ENCODE data around the gene IL2RG.

The IL2RG gene

DNA sequence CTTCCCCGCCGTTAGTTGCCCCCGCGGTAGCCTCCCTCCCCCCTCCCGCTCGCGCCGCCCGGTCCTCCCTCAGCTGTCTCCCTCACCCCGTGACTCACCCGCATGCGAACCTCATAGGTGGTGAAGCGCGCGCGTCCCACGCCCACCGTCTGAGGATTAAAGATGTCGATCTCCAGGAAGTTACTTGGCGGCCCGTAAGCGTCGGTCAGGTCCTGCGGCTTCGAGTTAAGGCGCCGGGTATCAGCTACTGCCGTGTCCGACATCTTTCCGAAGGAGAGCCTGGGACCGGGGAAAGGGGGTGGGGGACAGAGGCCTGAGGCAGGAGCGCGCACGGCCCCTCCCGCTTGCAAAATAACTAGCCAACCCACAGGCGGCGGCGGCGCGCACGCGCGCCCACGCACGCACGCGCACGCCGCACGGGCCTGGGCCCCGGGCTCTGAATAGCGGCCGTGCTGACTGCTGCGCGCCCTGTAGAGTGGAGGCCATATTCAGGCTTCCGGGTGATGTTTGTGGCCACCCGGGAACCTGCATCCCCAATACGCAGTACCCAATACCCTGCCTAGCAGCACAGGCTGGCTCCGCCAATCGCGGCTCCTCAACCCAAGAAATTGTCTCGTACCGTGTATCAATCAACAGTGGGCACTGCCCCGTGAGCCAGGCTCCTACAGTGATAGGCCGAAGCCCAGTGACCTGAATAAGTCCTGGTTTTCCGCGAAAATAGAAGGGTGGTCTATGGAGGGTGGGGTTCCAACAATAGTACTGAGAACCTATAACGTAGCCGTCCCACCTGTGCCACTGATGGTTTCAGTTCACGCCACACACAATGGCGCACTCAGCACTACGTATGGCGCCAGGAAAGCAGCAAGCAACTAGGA, 43.1 kb downstream of the IL2RG start, which contains the start of gene SNX12:
Gene SNX12, minus strand, starts transcription at position 291 of the 875 bp plus-strand sequence. Its CDS starts 28 bp downstream, at position 263.
- peak; percentile 90 for DNase-seq (ENCODE audit: low read depth, low spot score)

DNA sequence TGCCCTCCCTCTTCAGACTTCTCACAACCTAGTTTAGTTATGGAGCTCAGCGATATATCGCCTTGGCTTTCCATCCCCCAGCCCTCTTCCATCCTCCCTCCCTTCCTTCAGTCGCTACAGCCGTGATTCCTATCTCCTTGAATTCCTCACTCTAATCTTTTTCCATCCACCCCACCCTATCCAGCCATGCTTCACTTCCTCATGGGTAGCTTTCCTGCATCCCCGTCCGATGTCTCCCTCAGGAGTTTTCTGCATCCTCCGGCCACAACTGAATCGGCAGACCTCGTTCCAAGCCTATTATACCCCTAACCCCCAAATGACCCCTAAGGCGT, 43.7 kb downstream of the IL2RG start:
- no peak for DNase-seq (ENCODE audit: low read depth, low spot score)

- DNase-seq (ENCODE audit: low read depth, low spot score), result no peak
Observed at GRCh38 chrX:71067089-71067488, 44.3 kb downstream of the IL2RG start.

GRCh38 chrX:71060127-71060526, 51.2 kb downstream of the IL2RG start:
- DNase-seq (ENCODE audit: low read depth, low spot score), result no peak

- DNase-seq (ENCODE audit: low read depth, low spot score), result no peak
Observed at GRCh38 chrX:71057848-71058530, 53.4 kb downstream of the IL2RG start.
